Activated T-helper 17 cell treated with anti-CD3 and anti-CD28 coated beads, Interleukin-2, amount 50 U/mL, for 72 hours (primary cell): ENCODE measurements around the gene C14orf180. TPM values are rescaled to one million over a fixed set of nuclear protein-coding genes. Genes with fewer than 3 reads are reported as not detected.
"Not testable (repeated sequence)": the region's sequence is repeated elsewhere in the genome, so short reads cannot be mapped to it uniquely, and the experiment has no call there.

ENCODE experiments used
- ATAC-seq: fragments of 150-1000 bp; cut with Tn5 transposase; replicated peaks from 2 replicates; pipeline ENCODE4 v1.10.0; 2021; ENCODE audit warnings: mild to moderate bottlenecking, moderate library complexity
- H3K27ac Mint-ChIP-seq: one replicate; pipeline ENCODE4 v1.8.0; 2022; ENCODE audit warnings: mixed read lengths
- H3K27me3 Mint-ChIP-seq: one replicate; pipeline ENCODE4 v1.8.0; 2022; ENCODE audit warnings: mixed read lengths
- H3K36me3 Mint-ChIP-seq: one replicate; pipeline ENCODE4 v1.8.0; 2022; ENCODE audit warnings: low read depth, mild to moderate bottlenecking, mixed read lengths
- H3K4me1 Mint-ChIP-seq: one replicate; pipeline ENCODE4 v1.8.0; 2022; ENCODE audit warnings: mixed read lengths
- H3K4me3 Mint-ChIP-seq: one replicate; pipeline ENCODE4 v1.8.0; 2022; ENCODE audit warnings: mild to moderate bottlenecking, mixed read lengths
- H3K9me3 Mint-ChIP-seq: one replicate; pipeline ENCODE4 v1.8.0; 2022; ENCODE audit warnings: mixed read lengths
- total RNA-seq, 2 donors: library from RNA; stranded (reverse); gene quantifications; one replicate each; pipeline ENCODE4 v1.2.3, GENCODE V29; 2022

Gene C14orf180
- total RNA-seq, 2 donors from 2014 or later: not detected

DNA sequence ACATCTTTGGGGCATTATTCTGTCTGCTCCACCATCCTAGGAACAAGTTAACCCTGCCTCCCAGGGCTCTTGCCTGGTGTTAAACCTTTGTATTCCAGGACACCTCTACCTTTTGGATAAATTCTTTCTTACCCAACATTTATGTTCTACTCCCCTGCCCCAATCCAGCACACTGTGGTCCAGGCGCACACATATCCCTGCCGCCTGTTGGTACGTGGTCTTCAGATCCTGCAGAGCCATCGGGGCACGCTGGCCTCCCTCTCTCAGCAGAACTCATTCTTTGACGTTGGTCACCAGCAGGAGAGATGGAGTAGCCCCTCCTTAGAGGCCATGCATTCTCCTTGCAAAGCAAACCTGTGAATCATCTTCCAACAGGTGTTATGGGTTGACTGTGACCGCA lies 30.1 kb downstream of the C14orf180 start:
- Mint-ChIP-seq H3K36me3 (no peaks in the 10 kb centered on the region), H3K9me3 (no peaks in the 10 kb centered on the region), H3K4me1 (no peaks in the 10 kb centered on the region), H3K27me3 (peaks cover 64% of the 10 kb centered on the region), H3K4me3 (no peak overlapping the region), H3K27ac (no peak overlapping the region)
- no peak for ATAC-seq

DNA sequence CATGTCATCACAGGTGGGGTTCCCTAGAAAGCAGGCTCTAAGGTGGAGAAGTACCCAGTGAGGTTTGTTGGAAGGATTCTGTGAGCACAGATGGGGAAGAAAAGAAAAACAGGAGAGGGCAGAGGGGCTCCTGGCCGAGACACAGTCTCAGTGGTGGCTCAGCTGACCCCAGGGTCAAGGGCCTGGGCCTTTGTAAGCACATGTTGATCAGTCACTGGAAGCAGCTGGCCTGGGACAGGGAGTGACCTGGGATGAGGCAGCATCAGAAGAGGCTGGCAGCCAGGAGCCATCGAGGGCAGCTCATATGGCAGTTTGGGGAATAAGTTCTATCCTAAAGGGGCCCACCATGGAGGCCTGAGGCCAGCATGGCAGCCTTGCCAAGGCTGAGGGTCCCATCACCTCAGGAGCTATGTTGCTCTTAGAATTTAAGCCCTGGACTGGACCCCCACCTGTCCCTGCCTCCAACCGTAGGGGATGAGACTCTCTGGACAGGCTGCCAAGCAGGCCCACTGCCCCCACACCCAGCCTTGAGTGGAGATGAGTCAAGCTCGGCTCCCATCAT lies 31.3 kb downstream of the C14orf180 start:
- Mint-ChIP-seq H3K27me3 (peaks cover 55% of the 10 kb centered on the region), H3K4me3 (no peak overlapping the region), H3K27ac (no peak overlapping the region), H3K36me3 (no peaks in the 10 kb centered on the region), H3K9me3 (no peaks in the 10 kb centered on the region), H3K4me1 (no peaks in the 10 kb centered on the region)
- no peak for ATAC-seq

- no peaks in the 10 kb centered on the region for H3K9me3 Mint-ChIP-seq
- H3K27me3 Mint-ChIP-seq: peaks cover 53% of the 10 kb centered on the region
- no peak for ATAC-seq
Observed at GRCh38 chr14:104611881-104612280, 32.3 kb downstream of the C14orf180 start.

GRCh38 chr14:104614126-104614812 lies 34.7 kb downstream of the C14orf180 start:
- Mint-ChIP-seq H3K9me3 (no peaks in the 10 kb centered on the region), H3K27ac (no peak overlapping the region), H3K4me3 (no peak overlapping the region), H3K27me3 (peaks cover 49% of the 10 kb centered on the region), H3K4me1 (no peaks in the 10 kb centered on the region), H3K36me3 (no peaks in the 10 kb centered on the region)
- ATAC-seq: no peak

More at GRCh38 chr14:104611881-104612280, 32.3 kb downstream of the C14orf180 start:
- H3K36me3 Mint-ChIP-seq: no peaks in the 10 kb centered on the region
- no peak overlapping the region for H3K4me3 Mint-ChIP-seq
- no peak overlapping the region for H3K27ac Mint-ChIP-seq
- no peaks in the 10 kb centered on the region for H3K4me1 Mint-ChIP-seq

DNA sequence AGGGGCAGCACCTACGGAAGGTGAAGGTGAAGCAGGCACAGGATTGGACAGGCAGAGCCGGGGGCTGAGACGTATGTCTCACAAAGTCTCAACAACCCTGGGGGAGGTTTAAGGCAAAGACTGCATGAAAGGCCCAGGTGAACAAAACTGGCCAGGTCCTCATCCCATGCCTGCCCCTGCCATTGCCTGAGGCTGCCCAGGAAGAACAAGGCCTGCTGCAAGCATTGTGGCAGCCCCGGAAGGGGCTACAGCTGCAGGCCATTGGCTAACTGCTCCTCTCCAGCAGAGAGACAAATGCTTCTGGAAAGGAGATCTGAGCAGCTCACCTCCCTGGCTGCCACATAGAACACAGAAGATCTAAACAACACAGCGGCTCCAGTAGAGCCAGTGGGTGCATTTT lies 45.4 kb downstream of the C14orf180 start:
- Mint-ChIP-seq H3K27ac (no peak overlapping the region), H3K4me3 (no peak overlapping the region)

DNA sequence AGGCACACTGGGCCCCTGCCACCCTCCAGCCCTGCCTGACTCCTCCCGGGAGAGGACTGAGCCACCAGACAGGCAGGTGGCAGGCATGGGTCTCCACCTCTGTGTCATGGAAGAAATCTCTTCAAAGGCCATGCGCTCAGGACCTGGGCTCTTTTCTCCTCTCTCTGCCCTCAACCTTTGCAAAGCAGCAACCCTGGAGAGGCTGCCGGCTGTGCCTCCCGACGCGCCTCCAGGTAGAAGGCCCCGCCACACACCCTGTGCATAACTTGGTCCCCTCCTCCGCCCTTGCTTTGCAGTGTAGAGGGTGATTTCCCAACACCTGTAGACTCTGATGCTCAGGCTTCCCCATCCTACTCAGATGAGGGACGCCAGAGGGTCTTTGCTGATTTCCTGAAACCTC lies 53.2 kb downstream of the C14orf180 start:
- Mint-ChIP-seq H3K4me1 (no peaks in the 10 kb centered on the region), H3K27ac (no peak overlapping the region), H3K4me3 (no peak overlapping the region), H3K27me3 (peaks cover 6% of the 10 kb centered on the region), H3K36me3 (no peaks in the 10 kb centered on the region), H3K9me3 (peaks cover 4% of the 10 kb centered on the region)
- no peak for ATAC-seq

More for the DNA sequence above, 45.4 kb downstream of the C14orf180 start:
- peaks cover 11% of the 10 kb centered on the region for H3K9me3 Mint-ChIP-seq
- peaks cover 36% of the 10 kb centered on the region for H3K27me3 Mint-ChIP-seq
- no peak for ATAC-seq
- H3K36me3 Mint-ChIP-seq: no peaks in the 10 kb centered on the region
- no peaks in the 10 kb centered on the region for H3K4me1 Mint-ChIP-seq

DNA sequence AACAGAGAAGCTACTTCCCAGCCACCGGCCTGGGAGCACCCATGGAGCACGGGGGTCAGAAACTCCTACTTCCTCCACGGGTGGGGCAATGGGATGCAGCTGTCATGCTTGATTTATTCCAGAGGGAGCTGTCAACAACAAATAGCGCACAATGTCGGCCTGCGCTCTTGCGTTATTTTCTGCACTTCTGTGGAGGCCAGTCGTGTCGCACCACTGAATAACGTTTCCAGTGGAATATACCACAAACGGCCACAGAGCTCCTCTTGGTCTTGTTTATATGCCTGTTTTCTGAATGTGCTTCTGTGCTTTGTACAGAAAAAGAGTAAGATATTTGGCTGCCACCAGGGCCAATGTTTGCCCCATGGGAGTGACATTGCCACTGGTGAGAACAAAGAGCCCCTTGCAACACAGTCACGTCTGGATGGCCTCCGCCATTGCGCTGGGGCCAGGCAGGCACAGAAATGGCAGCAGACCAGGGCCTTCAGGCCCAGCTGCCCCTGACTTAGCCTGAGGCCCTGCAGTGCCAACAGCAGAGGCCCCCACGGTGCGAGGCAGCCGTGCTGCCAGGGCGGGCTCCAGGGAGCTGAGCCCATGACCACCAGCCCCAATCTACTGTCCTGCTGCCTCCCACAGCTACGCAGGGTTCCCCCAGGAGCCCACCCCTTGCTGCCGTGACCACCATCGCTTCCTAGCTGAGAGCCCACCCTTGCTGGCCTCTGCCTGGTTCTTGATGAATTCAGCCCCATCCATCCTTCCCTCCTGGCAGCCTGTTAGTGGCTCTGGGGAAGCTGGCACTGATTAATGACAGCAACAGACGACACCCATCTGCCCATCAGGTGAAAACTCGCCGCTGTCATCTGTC lies 53.9 kb downstream of the C14orf180 start:
- no peak for ATAC-seq
- Mint-ChIP-seq H3K27me3 (peaks cover 8% of the 10 kb centered on the region), H3K4me1 (no peaks in the 10 kb centered on the region), H3K4me3 (no peak overlapping the region), H3K27ac (no peak overlapping the region), H3K36me3 (no peaks in the 10 kb centered on the region), H3K9me3 (no peaks in the 10 kb centered on the region)

GRCh38 chr14:104634138-104634760 lies 54.7 kb downstream of the C14orf180 start:
- Mint-ChIP-seq H3K4me1 (no peaks in the 10 kb centered on the region), H3K27me3 (peaks cover 9% of the 10 kb centered on the region), H3K27ac (no peak overlapping the region), H3K36me3 (no peaks in the 10 kb centered on the region), H3K9me3 (no peaks in the 10 kb centered on the region), H3K4me3 (no peak overlapping the region)
- no peak for ATAC-seq

DNA sequence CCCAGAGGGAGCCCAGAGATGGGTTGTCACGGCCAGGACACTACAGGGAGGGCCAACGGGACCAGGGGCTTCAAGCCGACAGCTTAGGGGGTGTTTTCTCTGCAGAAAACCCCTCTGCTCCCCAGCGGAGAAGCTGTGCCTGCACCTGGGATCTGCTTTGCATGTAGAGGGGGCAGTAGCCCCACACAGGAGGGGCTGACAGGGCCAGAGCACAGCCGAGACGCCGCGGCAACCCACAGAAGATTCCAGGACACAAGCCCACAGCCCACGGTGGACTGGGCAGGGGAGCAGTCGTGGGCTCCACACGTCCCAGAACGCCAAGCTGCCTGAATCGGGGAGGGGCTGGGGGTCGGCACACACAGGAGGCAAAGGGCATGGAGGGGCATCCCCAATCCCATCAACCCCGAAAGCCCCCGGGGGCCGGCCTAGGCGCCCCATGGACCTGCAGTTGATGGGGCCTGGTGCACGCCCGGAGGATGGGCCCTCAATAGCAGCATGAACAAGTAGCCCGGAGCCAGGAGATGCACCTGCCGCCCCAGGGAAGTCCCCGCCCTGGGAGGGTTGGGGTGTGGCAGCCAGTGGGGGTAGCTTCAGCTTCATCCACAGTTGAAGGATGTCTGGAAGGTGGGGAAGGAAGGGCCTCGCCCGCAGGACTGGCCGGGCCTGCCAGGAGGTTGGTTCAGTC lies 55.5 kb downstream of the C14orf180 start:
- H3K4me1 Mint-ChIP-seq: no peaks in the 10 kb centered on the region
- no peak overlapping the region for H3K27ac Mint-ChIP-seq
- no peak overlapping the region for H3K4me3 Mint-ChIP-seq
- H3K9me3 Mint-ChIP-seq: no peaks in the 10 kb centered on the region
- ATAC-seq: no peak
- H3K36me3 Mint-ChIP-seq: no peaks in the 10 kb centered on the region
- H3K27me3 Mint-ChIP-seq: peaks cover 9% of the 10 kb centered on the region

- no peaks in the 10 kb centered on the region for H3K9me3 Mint-ChIP-seq
- H3K27me3 Mint-ChIP-seq: peaks cover 6% of the 10 kb centered on the region
- H3K36me3 Mint-ChIP-seq: no peaks in the 10 kb centered on the region
- no peaks in the 10 kb centered on the region for H3K4me1 Mint-ChIP-seq
- no peak overlapping the region for H3K4me3 Mint-ChIP-seq
- H3K27ac Mint-ChIP-seq: no peak overlapping the region
- no peak for ATAC-seq
Observed at GRCh38 chr14:104635717-104636116, 56.2 kb downstream of the C14orf180 start.

- Mint-ChIP-seq H3K27me3 (peaks cover 6% of the 10 kb centered on the region), H3K27ac (no peak overlapping the region), H3K36me3 (no peaks in the 10 kb centered on the region), H3K4me3 (no peak overlapping the region), H3K4me1 (no peaks in the 10 kb centered on the region), H3K9me3 (no peaks in the 10 kb centered on the region)
- ATAC-seq: no peak
Observed at GRCh38 chr14:104636131-104636530, 56.6 kb downstream of the C14orf180 start.

GRCh38 chr14:104636846-104637545 lies 57.4 kb downstream of the C14orf180 start:
- not testable (repeated sequence) for H3K27me3 Mint-ChIP-seq, H3K36me3 Mint-ChIP-seq, H3K27ac Mint-ChIP-seq, H3K9me3 Mint-ChIP-seq, H3K4me1 Mint-ChIP-seq, H3K4me3 Mint-ChIP-seq, ATAC-seq

DNA sequence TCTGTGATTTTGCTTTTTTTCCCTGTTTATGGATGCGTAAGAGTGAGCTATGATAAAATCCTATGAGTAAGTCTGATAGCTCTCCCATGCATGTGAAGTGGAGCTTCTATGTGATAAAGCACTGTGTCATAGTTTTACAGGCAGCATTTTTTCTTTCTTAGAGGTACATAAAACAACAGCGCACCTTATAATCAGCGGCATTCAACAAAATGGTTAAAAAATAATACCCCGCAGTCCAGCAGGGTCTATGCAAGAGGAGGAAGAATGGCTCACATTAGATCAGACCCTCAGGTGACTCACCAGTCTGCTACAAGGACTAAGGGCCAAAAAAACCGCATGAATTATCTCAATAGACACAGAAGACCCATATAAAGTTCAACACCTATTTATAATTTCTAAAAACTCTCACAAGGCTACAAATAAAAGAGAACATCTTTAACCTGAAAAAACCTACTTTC lies 58.0 kb downstream of the C14orf180 start:
- Mint-ChIP-seq H3K4me1 (no peaks in the 10 kb centered on the region), H3K4me3 (no peak overlapping the region), H3K9me3 (no peaks in the 10 kb centered on the region), H3K27me3 (peaks cover 6% of the 10 kb centered on the region), H3K36me3 (no peaks in the 10 kb centered on the region), H3K27ac (no peak overlapping the region)
- no peak for ATAC-seq
